GM18508 (cell line): ENCODE data around the gene CYP3A7.
"Not testable (repeated sequence)": the region's sequence is repeated elsewhere in the genome, so short reads cannot be mapped to it uniquely, and the experiment has no call there.

Experiments
- ATAC-seq: cut with Tn5 transposase; IDR thresholded peaks from one replicate; pipeline ENCODE4 v1.9.1; 2021; ENCODE audit warnings: moderate number of reproducible peaks; ENCODE audit not compliant: insufficient read depth, unreplicated experiment

The CYP3A7 gene

GRCh38 chr7:99709838-99710578, 25.0 kb downstream of the CYP3A7 start:
- no peak for ATAC-seq

- no peak for ATAC-seq
Measured at GRCh38 chr7:99709260-99709659, 25.7 kb downstream of the CYP3A7 start.

DNA sequence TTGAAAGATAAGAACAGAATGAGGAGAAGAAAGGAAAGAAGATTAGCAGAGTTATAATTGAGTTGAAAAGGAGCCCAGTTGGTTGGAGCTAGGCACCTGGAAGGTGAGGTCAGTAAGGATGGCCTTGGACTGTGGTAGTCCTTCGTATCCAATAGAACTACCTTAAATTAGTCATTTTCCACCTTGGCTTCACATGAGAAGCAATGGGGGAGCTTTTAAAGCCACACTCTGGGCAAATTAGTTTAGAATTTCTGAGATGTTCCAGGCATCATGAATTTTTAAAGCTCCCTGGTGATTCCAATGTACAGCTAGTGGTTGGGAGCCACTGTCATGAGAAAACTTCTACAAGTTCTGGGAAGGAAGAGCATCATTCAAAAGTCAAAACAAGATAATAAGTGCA, 27.9 kb downstream of the CYP3A7 start:
- ATAC-seq = no peak

GRCh38 chr7:99699946-99700345, 35.0 kb downstream of the CYP3A7 start:
- no peak for ATAC-seq

GRCh38 chr7:99698867-99699730, 35.9 kb downstream of the CYP3A7 start:
- not testable (repeated sequence) for ATAC-seq

- no peak for ATAC-seq
Measured at GRCh38 chr7:99694912-99695304, 40.1 kb downstream of the CYP3A7 start.

DNA sequence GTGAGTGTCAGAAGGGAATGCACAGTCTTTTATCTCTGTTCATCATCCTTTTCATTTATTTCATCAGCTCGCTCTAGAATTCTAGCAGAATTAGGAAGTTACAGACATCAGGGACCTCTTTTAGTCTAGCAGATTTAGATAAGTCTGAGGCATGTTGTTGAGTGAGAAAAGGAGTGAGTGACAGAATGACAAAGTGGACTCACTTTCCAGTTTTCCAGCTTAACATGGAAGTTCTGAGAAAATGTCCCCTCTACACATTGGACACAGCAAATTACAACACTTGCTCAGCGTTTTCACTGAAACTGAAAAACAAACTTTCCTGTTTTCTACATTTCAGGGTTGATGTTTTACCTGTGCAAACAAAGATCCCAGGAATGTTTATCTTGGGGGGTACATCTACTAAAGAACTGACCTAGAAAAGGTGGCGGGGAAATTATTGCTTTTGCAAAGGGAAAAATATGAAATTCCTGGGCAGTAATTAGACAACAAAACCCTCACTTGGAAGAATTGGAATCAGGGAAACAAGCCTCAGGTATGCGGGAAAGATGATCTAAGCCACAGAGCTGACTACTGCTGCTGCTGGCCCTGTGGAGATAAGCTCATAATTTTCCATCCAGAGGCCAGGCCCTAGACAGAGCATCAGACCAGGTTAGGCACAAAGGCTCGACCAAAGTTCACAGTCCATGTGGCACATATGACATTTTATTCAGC, 40.6 kb downstream of the CYP3A7 start:
- no peak for ATAC-seq

DNA sequence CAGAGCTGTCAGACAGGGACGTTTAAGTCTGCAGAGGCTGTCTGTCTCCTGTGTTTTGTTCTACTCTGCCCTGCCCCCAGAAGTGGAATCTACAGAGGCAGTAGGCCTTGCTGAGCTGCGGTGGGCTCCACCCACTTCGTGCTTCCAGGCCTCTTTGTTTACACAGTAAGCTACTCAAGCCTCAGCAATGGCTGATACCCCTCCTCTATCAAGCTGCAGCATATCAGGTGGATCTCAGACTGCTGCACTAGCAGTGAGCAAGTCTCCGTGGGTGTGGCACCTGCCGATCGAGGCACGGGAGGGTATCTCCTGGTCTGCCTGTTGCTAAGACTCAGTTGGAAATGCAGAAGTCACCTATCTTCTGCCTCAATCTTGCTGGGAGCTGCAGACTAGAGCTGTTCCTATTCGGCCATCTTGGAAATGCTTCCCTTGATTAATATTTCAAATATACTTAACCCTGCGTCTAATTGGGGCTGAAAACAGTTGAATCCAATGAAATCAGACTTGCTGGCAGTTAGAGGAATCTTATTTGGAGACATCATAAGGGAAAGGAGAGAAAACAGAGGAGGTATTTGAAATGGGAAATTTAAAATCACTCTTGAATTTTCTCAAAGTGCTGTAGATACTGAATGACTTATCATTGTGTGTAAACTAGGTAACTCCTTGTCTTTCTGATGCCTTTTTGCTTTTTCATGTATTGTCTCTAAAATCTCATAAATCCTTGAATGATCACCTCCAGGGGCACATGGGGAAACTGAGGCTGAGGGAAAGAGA, 41.4 kb downstream of the CYP3A7 start:
- ATAC-seq = no peak

- no peak for ATAC-seq
Measured at GRCh38 chr7:99693100-99693426, 41.9 kb downstream of the CYP3A7 start.

DNA sequence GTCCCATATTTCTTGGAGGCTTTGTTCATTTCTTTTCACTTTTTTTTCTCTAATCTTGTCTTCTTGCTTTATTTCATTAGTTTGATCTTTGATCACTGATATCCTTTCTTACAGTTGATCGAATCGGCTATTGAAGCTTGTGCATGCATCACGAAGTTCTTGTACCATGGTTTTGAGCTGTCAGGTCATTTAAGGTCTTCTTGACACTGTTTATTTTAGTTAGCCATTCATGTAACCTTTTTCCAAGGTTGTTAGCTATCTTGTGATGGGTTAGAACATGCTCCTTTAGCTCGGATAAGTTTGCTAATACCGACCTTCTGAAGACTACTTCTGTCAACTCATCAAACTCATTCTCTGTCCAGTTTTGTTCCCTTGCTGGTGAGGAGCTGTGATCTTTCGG, 42.4 kb downstream of the CYP3A7 start:
- not testable (repeated sequence) for ATAC-seq

GRCh38 chr7:99691658-99692057, 43.3 kb downstream of the CYP3A7 start:
- ATAC-seq = not testable (repeated sequence)

DNA sequence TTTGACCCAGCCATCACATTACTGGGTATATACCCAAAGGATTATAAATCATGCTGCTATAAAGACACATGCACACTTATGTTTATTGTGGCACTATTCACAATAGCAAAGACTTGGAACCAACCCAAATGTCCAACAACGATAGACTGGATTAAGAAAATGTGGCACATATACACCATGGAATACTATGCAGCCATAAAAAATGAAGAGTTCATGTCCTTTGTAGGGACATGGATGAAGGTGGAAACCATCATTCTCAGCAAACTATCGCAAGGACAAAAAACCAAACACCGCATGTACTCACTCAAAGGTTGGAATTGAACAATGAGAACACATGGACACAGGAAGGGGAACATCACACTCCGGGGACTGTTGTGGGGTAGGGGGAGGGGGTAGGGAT, 44.1 kb downstream of the CYP3A7 start:
- ATAC-seq = not testable (repeated sequence)

- ATAC-seq = not testable (repeated sequence)
Measured at GRCh38 chr7:99685871-99686608, 49.0 kb downstream of the CYP3A7 start.

GRCh38 chr7:99685129-99685758, 49.8 kb downstream of the CYP3A7 start:
- ATAC-seq = no peak

DNA sequence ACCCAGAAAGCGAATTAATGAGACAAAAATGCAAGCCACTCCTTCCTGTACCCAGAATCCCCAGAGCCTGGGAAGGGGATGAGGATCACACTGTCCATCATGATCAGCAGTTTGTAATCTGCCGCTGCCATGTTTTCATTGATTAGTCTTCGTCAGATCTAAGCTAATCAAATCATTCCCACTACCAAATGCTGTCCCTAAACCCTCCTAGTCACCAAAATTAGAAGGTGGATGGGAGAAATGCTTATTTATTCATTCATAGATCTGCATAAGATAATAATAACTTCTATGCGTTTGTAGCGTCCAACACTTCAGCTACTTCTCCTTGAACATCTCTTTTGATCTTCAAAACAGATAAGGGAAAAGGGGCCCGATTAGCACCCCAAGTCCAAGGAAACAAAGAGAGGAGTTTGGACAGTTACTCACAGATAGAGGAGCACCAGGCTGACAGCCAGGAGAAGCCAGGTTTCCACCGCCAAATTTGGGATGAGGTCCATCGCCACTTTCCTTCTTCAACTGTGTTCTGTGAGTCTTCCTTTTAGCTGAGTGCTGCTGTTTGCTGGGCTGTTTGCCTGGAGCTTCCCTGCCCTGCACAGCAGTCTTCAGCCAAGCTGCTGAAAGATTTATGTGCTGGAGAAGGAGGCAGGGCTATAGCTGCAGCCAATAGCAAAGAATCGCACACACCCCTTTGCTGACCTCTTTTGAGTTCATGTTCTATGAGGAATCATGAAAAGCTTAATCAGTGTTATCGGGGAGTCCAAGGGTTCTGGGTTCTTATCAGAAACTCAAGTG, 55.4 kb downstream of the CYP3A7 start, which contains the start of gene CYP3A5:
CYP3A5 (minus strand) TSS at position 597 of the 792 bp plus-strand sequence; CDS start at position 497, 100 bp downstream.
- no peak for ATAC-seq

DNA sequence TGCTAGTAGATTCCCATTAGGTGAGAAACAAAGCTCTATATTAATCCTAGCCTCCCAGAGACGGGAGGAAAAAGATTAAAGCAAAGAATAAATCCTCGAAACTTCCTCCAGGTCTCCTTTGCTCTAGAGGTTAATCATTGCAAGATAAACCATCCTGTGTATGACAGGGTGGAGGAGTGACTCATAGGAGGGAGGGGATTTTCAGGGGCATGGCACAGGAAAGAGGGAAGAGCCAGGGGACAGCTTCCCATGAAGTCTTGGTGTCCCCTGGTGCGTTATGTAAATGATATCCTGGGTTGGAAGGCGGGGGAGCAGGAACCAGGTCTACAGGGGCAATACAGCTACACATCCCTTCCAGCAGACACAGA, 56.0 kb downstream of the CYP3A7 start:
- no peak for ATAC-seq

- ATAC-seq = no peak
Measured at GRCh38 chr7:99677648-99678045, 57.3 kb downstream of the CYP3A7 start.

- ATAC-seq = no peak
Measured at GRCh38 chr7:99677013-99677647, 57.9 kb downstream of the CYP3A7 start.
